ENCODE measurements around the gene GPR89A.
"Not testable (repeated sequence)": the region's sequence is repeated elsewhere in the genome, so short reads cannot be mapped to it uniquely, and the experiment has no call there.

DNA sequence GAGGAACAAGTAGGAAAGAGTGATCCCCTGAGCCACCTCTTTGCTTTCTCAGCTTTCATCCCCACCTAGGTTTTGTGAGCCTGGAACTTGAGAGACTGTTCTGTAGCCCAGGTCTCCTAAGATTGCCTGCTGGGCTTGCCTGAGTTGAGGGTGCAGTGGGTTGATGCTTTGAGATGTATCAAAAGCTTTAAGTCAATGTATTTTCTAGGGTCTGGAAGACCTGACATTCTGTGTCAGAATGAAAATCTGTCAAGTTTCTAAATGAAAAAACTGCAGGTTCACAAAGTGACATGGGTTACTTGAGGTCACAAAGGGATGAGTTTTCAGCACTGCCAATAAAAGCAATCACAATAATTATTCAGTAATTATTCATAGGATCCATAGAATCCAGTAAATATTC, 15.4 kb upstream of the GPR89A start:
- not testable (repeated sequence) for TF ChIP-seq CTCF (optimal IDR thresholded peaks at IDR 0.05 in 1 of 3, IDR thresholded peaks at IDR 0.05 in 1 of 3, conservative IDR thresholded peaks at IDR 0.05 in 1 of 3; ENCODE audit: extremely low read depth in 1 of 3, insufficient read depth in 2 of 3, low read length in 3 of 3); EZH2 (IDR thresholded peaks at IDR 0.05; ENCODE audit: low read length)

Measured in keratinocyte (primary cell).